ENCODE results near the gene TBC1D24.

The TBC1D24 gene

DNA sequence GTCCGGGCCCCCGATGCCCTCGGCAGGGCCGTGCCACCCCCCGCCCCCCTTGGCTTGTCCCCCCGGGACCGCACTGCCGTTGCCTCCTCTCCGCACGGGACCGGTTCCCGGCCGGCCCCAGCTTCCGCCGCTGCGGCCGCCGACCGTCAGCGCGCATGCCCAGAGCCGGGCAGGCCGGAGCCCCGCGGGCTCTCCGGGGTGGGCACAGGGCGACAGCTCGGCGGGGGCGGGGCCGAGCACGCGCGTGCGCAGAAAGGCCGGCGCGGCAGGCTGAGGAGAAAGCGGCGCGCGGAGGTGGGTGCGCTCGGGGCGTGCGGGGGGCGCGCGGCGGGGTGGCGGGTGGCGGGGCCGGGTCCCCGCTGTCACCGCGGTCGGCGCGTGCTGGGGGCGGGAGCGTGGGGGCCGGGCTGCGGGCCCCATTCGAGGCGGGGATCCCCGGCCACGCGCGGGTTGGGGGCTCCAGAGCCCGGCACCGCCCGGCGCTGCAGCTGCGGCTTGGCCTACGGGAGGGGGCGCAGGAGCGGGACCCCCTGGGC lies at the start of gene TBC1D24:
Gene TBC1D24, plus strand, starts transcription at position 251 of the 536 bp plus-strand sequence. CDS start 21,022 bp downstream, outside the sequence.
- DNase-seq (ENCODE audit: low read depth), result peak; percentile 96
- peaks cover 7% of the 10 kb centered on the region for H3K4me1 ChIP-seq (ENCODE audit: control insufficient read depth, insufficient read depth, low read length)
- H3K27me3 ChIP-seq (replicated peaks; ENCODE audit: control insufficient read depth, insufficient read depth, low read length), result no peaks in the 10 kb centered on the region
- no peaks in the 10 kb centered on the region for H3K36me3 ChIP-seq (ENCODE audit: control insufficient read depth, insufficient read depth, low read length, severe bottlenecking)
- H3K9me3 ChIP-seq (ENCODE audit: control insufficient read depth, low read length), result no peaks in the 10 kb centered on the region
- peak within 1 kb of the TSS; percentile 86 for H3K4me3 ChIP-seq (ENCODE audit: low read length)
- peak within 1 kb of the TSS; percentile 91 for H3K9ac ChIP-seq (ENCODE audit: low read length)

DNA sequence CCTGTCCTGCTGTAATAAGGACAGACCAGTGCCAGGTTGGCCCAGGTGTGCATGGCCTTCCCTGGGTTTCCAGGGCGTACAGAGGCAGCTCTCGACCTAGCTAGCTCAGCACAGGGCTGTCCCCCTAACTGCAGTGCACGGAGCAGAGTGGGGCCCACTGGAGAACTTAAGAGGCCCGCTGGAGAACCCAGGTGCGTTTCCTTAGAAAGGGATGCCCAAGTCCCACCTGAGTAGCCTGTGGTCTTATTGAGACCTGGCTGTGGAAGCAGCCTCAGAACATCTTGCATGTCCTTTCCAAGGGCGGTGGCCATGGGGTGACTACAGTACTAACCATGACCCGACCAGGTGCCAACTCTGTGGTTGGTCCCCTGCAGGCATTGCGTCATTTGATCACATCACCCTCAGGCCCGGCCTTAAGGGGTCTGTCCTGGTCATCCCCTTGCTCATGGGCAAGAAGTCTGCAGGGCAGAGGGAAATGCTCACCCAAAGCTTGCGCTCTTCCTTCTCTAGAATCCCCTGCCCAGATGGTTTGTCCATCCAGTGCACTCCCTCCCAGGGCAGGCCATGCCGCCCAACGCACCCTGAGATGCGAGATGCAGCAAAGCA lies 49.0 kb upstream of the TBC1D24 start:
- Histone ChIP-seq H3K4me3 (ENCODE audit: low read length) (no peak overlapping the region), H3K9me3 (ENCODE audit: control insufficient read depth, low read length) (no peaks in the 10 kb centered on the region), H3K9ac (ENCODE audit: low read length) (no peak overlapping the region), H3K27me3 (replicated peaks; ENCODE audit: control insufficient read depth, insufficient read depth, low read length) (peaks cover 3% of the 10 kb centered on the region), H3K4me1 (ENCODE audit: control insufficient read depth, insufficient read depth, low read length) (peaks cover 7% of the 10 kb centered on the region), H3K36me3 (ENCODE audit: control insufficient read depth, insufficient read depth, low read length, severe bottlenecking) (no peaks in the 10 kb centered on the region)
- DNase-seq (ENCODE audit: low read depth), result no peak

DNA sequence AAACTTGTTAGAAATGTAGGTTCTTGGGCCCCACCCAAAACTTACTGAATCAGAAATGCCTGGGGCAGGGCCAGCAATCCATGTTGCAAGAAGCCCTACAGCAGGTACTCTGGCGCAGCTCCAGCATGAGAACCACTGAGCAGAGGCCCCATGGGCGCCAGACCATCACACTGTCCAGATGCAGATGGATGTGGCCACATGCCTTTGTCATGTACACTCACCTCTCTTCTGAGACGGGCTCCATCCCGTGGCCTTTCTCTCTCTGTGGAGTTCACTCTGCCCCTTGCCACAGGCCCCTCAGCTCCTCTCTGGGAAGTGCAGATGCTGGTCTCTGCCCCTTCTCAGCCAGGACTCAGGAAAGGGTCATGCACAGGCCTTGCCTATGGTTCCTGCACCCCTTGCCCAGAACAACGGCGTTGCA lies 48.0 kb upstream of the TBC1D24 start:
- Histone ChIP-seq H3K9ac (ENCODE audit: low read length) (no peak overlapping the region), H3K4me1 (ENCODE audit: control insufficient read depth, insufficient read depth, low read length) (peaks cover 7% of the 10 kb centered on the region), H3K4me3 (ENCODE audit: low read length) (no peak overlapping the region), H3K9me3 (ENCODE audit: control insufficient read depth, low read length) (no peaks in the 10 kb centered on the region), H3K36me3 (ENCODE audit: control insufficient read depth, insufficient read depth, low read length, severe bottlenecking) (no peaks in the 10 kb centered on the region), H3K27me3 (replicated peaks; ENCODE audit: control insufficient read depth, insufficient read depth, low read length) (peaks cover 3% of the 10 kb centered on the region)
- no peak for DNase-seq (ENCODE audit: low read depth)

DNA sequence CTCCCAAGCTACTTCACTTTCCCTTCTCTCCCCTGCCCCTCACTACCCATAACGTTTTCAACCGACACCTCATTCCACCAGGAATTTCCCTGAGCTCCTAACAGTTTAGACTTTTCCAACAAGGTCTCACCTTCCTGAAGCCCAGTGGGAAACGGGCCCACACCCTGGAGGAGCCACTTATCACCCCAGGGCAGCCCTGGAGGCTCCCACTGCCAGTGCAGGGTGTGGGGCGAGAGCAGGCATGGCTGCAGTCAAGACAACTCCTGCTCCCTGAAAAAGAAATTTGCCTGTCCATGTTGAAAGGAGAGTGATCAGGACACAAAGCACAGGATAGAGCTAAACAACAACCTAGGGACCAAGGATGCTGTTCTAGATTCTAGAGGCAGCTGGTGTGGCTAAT lies 47.4 kb upstream of the TBC1D24 start:
- peaks cover 6% of the 10 kb centered on the region for H3K36me3 ChIP-seq (ENCODE audit: control insufficient read depth, insufficient read depth, low read length, severe bottlenecking)
- H3K27me3 ChIP-seq (replicated peaks; ENCODE audit: control insufficient read depth, insufficient read depth, low read length), result peaks cover 3% of the 10 kb centered on the region
- H3K9ac ChIP-seq (ENCODE audit: low read length), result no peak overlapping the region
- H3K4me3 ChIP-seq (ENCODE audit: low read length), result no peak overlapping the region
- no peaks in the 10 kb centered on the region for H3K9me3 ChIP-seq (ENCODE audit: control insufficient read depth, low read length)
- DNase-seq (ENCODE audit: low read depth), result no peak
- peaks cover 7% of the 10 kb centered on the region for H3K4me1 ChIP-seq (ENCODE audit: control insufficient read depth, insufficient read depth, low read length)

DNA sequence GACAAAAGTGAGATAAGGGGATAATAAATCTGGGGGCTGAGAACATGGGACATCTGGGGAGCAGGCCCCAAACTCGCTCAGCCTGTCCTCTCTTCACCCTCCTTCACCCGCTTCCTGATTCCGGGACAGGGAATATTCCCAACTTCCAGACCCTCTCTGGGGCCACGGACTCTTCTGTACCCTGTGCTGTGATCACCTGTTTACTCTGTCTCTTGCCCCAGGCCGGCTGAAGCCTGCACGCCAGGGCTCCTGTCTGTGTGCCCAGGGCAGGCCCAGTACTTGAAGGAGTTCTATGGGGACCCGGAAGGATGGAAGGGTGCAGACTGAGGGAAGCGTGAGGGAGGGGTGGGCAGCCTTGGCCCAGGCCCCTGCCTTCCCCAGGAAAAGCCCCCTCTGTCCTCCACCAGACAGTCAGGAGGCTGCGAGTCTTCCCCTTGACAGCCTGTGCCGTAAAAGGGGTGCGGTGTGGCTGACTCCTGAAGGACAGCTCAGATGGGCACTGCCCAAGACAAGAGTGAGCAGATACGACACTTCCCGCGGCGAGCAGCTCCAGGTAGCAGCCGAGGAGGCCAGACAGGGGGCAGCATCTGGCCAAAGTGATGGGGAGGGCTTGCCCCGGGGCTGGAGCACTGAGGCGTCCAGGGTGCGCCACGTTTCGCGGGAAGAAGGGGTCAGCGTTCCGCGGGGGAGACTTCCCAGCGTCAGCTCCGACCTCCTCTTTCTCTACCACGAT lies 46.7 kb upstream of the TBC1D24 start:
- H3K9me3 ChIP-seq (ENCODE audit: control insufficient read depth, low read length), result no peaks in the 10 kb centered on the region
- H3K27me3 ChIP-seq (replicated peaks; ENCODE audit: control insufficient read depth, insufficient read depth, low read length), result no peaks in the 10 kb centered on the region
- H3K9ac ChIP-seq (ENCODE audit: low read length), result peak overlapping the region; percentile 77
- peak; percentile 43 for DNase-seq (ENCODE audit: low read depth)
- peaks cover 9% of the 10 kb centered on the region for H3K36me3 ChIP-seq (ENCODE audit: control insufficient read depth, insufficient read depth, low read length, severe bottlenecking)
- H3K4me3 ChIP-seq (ENCODE audit: low read length), result peak overlapping the region; percentile 83
- H3K4me1 ChIP-seq (ENCODE audit: control insufficient read depth, insufficient read depth, low read length), result peaks cover 7% of the 10 kb centered on the region

DNA sequence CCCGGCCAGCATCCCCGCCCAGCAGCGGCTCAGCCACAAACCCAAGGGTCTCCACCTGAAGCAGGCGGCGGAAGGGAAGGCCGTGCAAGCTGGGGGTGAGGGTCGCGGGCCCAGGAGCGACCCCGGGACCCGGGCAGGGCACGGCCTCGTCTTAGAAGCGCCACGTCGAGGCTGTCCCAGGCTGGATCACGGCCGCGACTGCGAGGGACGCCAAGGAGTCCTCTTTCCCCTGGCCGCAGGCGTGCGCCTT lies 46.2 kb upstream of the TBC1D24 start:
- no peak for DNase-seq (ENCODE audit: low read depth)
- Histone ChIP-seq H3K4me3 (ENCODE audit: low read length) (peak overlapping the region; percentile 83), H3K4me1 (ENCODE audit: control insufficient read depth, insufficient read depth, low read length) (peaks cover 7% of the 10 kb centered on the region), H3K27me3 (replicated peaks; ENCODE audit: control insufficient read depth, insufficient read depth, low read length) (no peaks in the 10 kb centered on the region), H3K36me3 (ENCODE audit: control insufficient read depth, insufficient read depth, low read length, severe bottlenecking) (peaks cover 9% of the 10 kb centered on the region), H3K9ac (ENCODE audit: low read length) (peak overlapping the region; percentile 77), H3K9me3 (ENCODE audit: control insufficient read depth, low read length) (no peaks in the 10 kb centered on the region)

DNA sequence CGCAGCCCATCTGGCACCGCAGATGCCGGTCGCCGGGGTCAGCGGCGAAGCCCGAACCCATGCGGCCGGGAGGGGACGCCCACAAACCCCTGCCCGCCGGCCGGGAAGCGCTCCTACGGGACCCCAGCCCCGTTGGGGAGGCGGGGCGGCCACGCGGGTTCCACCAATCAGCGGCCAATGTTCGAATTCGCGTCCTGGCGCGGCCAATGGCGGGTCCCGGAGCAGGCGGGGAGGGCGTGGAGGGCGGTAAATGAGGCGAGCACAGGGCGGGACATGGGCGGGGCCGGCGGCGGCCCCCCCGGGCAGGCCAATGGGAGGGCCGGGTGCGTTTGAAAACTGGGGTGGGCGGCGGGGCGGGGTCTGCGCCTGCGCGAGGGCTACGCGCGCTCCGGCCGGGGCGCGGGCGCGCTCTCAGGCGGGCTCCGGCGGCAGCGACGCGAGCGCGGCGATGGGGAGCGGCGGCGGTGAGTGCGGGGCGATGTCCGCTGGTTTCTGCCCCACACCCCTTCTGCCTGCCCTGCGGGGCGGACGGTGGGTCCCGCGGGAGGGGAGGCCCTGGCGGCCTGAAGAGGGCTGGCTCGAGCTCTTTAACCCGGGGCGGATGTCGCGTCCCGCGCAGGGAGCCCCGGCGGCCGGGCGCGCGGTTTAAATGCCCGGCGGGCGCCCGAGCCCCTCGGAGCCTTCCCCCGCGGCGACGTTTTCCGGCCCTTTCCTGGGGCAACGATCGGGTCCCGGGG lies 45.7 kb upstream of the TBC1D24 start, which contains the start of gene CCNF:
Gene CCNF, plus strand, starts transcription at position 414 of the 737 bp plus-strand sequence. Its CDS starts 35 bp downstream, at position 449.
- H3K4me1 ChIP-seq (ENCODE audit: control insufficient read depth, insufficient read depth, low read length), result peaks cover 7% of the 10 kb centered on the region
- DNase-seq (ENCODE audit: low read depth), result peak; percentile 98
- H3K9me3 ChIP-seq (ENCODE audit: control insufficient read depth, low read length), result no peaks in the 10 kb centered on the region
- no peaks in the 10 kb centered on the region for H3K27me3 ChIP-seq (replicated peaks; ENCODE audit: control insufficient read depth, insufficient read depth, low read length)
- peak within 1 kb of the TSS; percentile 83 for H3K4me3 ChIP-seq (ENCODE audit: low read length)
- H3K36me3 ChIP-seq (ENCODE audit: control insufficient read depth, insufficient read depth, low read length, severe bottlenecking), result peaks cover 9% of the 10 kb centered on the region
- H3K9ac ChIP-seq (ENCODE audit: low read length), result peak within 1 kb of the TSS; percentile 77

DNA sequence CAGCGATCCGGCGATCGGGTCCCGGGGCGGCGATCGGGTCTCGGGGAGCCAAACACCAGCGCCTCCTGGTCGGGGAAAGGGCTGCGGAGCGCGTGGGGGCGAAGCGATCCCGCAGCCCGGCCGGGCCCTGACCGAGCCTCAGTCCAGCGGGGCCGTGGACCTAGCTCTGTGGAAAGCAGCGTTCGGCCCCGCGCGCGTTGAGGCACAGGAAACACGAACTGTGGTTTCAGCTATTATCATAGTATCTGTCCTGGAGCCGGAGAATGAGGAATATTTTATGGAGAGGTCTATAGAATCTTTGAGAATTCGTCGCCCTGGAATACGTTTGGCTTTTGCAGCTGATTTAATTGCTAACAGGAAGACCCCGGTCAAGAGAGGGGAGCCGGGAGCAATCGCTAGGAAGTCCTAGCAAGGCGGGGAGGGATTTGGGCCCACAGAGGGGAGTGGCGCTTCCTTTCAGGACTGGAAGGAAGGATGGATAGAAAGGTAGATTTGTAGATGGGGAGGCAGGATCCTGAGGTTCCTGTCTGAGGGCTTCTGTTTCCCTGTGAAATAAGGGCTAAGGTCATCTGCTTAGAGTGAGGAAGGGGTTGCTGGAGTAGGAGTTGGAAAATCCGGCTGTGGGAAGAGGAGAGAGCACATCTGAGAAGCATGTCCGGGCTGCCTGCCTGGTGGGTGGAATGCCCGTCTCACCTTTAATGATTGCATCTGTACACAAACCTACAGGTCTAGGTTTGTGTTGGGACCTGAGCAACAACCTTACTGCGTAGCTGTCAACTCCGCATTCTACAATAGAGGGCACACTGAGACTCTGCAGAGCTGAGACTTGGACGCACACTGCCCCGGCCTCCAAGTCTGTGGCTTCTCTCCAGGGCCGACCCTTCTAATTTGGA lies 44.9 kb upstream of the TBC1D24 start:
- Histone ChIP-seq H3K27me3 (replicated peaks; ENCODE audit: control insufficient read depth, insufficient read depth, low read length) (no peaks in the 10 kb centered on the region), H3K36me3 (ENCODE audit: control insufficient read depth, insufficient read depth, low read length, severe bottlenecking) (peaks cover 9% of the 10 kb centered on the region), H3K4me1 (ENCODE audit: control insufficient read depth, insufficient read depth, low read length) (peaks cover 7% of the 10 kb centered on the region), H3K9ac (ENCODE audit: low read length) (peak overlapping the region; percentile 71), H3K4me3 (ENCODE audit: low read length) (peak overlapping the region; percentile 83), H3K9me3 (ENCODE audit: control insufficient read depth, low read length) (no peaks in the 10 kb centered on the region)
- peak; percentile 67 for DNase-seq (ENCODE audit: low read depth)

DNA sequence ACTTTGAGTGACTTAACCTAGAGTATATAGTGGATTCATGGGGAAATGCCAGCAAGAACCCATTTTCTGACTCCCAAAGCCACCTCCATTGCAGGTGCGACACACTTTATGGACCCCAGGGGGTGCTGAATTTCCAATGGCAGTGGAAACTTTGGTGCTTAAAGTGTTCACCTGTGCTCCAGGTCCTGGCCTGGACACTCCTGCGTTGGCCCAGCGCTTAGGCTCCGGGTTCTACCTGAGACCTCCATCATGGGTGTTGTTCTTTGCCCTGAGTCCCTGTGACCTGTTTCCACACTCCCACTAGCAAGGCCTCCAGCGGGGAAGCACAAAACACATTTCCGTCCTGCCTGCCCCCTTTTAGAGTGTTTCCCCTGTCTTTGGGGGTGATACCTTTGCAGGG lies 42.6 kb upstream of the TBC1D24 start:
- H3K4me3 ChIP-seq (ENCODE audit: low read length), result no peak overlapping the region
- no peaks in the 10 kb centered on the region for H3K9me3 ChIP-seq (ENCODE audit: control insufficient read depth, low read length)
- no peaks in the 10 kb centered on the region for H3K27me3 ChIP-seq (replicated peaks; ENCODE audit: control insufficient read depth, insufficient read depth, low read length)
- no peak overlapping the region for H3K9ac ChIP-seq (ENCODE audit: low read length)
- peaks cover 14% of the 10 kb centered on the region for H3K36me3 ChIP-seq (ENCODE audit: control insufficient read depth, insufficient read depth, low read length, severe bottlenecking)
- peaks cover 7% of the 10 kb centered on the region for H3K4me1 ChIP-seq (ENCODE audit: control insufficient read depth, insufficient read depth, low read length)
- DNase-seq (ENCODE audit: low read depth), result no peak

DNA sequence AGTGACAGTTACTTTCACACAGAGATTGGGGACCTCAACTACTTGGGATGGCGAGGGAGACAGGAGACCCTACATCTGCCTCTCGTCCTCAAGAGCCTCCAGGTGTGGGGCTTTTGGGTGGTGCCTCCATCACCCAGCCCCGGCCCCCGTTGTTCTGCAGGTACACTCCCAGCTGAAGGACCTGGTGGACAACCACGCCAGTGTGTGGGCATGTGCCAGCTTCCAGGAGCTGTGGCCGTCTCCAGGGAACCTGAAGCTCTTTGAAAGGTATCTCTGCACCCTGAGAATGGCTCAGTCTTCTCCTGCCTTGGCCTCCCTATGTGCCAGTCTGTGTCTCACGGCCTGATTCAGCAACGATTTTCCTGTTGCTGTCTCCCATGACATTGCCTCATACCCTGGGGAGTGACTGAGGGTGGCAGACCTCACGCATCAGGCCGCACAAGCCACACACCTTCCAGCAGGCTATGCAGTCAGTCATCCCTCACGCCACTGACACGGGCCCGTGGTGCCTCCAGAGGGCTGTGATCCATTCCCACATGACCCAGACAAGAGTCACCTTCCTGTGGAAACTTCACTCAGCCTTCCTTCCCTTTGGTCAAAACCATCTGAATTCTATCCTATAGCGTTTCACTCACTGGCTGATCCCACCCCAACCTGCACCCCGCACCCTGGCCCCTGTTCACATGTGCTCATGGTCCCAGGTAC lies 42.0 kb upstream of the TBC1D24 start:
- Histone ChIP-seq H3K9ac (ENCODE audit: low read length) (no peak overlapping the region), H3K4me1 (ENCODE audit: control insufficient read depth, insufficient read depth, low read length) (peaks cover 7% of the 10 kb centered on the region), H3K4me3 (ENCODE audit: low read length) (no peak overlapping the region), H3K27me3 (replicated peaks; ENCODE audit: control insufficient read depth, insufficient read depth, low read length) (no peaks in the 10 kb centered on the region), H3K36me3 (ENCODE audit: control insufficient read depth, insufficient read depth, low read length, severe bottlenecking) (peaks cover 14% of the 10 kb centered on the region), H3K9me3 (ENCODE audit: control insufficient read depth, low read length) (no peaks in the 10 kb centered on the region)
- no peak for DNase-seq (ENCODE audit: low read depth)
